GM21786 (cell line): ENCODE data around the gene CRK.
"Not testable (repeated sequence)": the region's sequence is repeated elsewhere in the genome, so short reads cannot be mapped to it uniquely, and the experiment has no call there.

Source experiments
- ATAC-seq: cut with Tn5 transposase; IDR thresholded peaks from one replicate; pipeline ENCODE4 v1.9.1; 2021; ENCODE audit not compliant: unreplicated experiment

Gene CRK

DNA sequence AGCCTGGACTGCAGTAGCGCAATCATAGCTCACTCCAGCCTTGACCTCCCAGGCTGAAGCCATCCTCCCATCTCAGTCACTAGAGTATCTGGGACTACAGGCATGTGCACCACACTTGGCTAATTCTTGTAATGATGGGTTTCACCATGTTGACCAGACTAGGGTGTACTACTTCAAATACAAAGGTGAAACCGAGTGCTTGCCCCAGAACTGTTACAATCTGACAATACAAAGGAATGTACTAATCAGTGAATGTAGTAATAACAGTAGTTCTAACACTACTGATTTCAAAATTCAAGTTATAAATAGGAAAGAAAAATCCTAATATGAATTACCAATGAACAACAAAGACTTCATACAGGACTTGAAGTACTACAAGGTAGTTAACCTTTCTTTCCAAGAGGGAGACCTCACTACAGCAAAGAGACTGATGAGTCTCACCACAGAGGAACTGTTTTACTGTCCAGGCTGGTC is 24.4 kb downstream of the CRK start:
- ATAC-seq: no peak

DNA sequence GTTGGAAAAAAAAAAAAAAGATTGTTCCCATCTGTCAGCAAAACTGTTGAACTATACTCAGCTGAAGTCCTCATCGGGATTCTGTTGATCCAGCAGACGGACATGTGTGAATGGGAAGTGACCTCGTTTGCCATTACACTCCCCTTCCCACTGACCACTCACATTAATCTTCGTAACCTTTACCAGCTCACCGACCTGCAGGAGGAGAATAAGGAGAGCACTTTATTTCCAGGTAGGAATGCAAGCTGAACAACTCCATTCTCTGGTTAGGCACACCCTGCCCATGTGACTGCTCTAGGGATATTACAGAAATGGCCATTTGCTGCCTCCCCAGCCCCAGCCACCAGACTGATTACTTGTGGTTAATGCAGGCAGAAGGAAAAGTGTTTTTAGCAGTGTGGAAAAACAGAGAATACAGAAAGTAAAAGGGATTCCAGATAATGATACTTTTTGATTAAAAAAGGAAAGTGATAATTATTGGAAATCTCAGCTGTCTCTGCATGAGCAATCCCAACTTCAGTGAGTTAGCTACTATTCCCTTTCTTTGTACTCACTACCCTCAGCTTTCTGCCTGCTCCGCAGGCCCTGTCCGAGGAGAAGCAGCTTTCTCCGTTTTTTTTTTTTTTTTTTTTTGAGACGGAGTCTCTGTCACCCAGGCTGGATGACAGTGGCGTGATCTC is 32.4 kb downstream of the CRK start:
- no peak for ATAC-seq

DNA sequence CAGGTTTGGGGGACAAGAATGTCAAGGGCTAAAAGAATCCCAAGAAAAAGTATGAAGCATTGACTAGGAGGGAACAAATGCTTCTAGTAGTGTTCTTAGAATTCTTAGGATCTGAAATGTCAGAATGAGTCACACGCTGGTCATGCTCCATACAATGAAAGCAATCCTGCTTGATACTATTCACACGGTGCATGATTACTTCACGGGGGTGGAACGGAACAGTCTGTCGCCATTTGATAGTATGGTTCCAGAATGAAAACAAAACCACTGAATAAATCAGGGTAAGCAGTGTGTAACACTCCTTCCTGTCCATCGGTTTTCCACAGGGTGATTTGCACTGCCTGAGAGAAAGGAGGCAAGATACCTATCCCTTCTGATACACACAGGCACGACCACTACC is 33.1 kb downstream of the CRK start:
- ATAC-seq: no peak

DNA sequence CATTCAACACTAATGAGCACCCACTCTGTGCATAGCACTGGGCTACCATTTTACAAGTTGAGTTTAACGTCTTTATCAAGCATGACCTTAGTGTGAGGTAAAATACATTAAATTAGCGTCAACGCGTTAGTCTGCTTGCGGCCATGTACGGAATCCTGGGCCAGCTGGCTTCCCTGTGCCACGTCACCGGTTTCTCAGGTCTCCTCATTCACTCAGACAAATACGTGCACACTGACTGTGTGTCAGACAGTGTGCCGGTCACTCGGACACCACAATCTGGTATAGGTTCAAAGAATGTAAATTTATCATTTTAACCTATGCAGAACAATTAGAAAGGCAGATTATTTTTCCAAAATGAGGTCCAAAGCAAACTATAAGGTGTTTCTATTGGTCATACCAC is 34.6 kb downstream of the CRK start:
- ATAC-seq: no peak

DNA sequence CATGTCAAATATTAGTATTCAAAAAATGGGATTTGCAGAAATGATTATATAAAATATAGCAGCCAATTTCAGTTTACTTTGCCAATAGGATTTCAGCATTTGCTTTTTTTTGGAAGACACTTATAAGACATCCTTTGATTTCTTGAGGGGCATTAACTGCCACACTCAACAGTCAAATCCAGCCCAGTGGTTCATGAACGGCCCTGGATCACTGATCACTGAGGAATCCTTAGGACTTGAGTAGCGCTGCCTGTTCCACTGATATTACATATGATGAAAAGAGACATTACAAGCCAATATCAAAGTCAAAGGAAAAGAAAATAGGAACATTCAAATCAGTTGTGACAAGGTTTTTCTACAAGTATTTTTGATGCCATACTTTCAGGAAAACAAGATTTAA is 35.1 kb downstream of the CRK start:
- no peak for ATAC-seq

DNA sequence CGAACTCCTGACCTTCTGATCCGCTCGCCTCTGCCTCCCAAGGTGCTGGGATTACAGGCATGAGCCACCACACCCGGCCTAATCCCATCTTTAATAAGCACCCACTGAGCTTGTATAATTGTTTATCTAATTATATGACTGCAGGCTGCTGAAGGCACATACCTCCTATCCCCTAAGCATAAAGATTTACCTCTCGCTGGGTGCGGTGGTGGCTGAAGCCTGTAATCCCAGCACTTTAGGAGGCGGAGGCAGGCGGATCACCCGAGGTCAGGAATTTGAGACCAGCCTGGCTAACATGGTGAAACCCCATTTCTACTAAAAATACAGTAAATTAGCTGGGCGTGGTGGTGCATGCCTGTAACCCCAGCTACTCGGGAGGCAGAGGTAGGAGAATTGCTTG is 35.9 kb downstream of the CRK start:
- no peak for ATAC-seq

DNA sequence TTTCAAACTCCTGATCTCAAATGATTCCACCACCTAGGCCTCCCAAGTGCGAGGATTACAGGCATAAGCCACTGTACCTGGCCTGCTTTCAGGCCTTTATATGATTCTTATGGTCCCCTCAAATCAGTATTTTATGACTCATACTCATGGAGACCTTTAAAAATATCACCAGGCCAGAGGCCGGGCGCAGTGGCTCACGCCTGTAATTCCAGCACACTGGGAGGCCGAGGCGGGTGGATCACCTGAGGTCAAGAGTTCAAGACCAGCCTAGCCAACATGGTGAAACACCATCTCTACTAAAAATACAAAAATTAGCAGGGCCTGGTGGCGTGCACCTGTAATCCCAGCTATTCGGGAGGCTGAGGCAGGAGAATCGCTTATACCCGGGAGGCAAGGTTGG is 37.6 kb downstream of the CRK start:
- not testable (repeated sequence) for ATAC-seq

DNA sequence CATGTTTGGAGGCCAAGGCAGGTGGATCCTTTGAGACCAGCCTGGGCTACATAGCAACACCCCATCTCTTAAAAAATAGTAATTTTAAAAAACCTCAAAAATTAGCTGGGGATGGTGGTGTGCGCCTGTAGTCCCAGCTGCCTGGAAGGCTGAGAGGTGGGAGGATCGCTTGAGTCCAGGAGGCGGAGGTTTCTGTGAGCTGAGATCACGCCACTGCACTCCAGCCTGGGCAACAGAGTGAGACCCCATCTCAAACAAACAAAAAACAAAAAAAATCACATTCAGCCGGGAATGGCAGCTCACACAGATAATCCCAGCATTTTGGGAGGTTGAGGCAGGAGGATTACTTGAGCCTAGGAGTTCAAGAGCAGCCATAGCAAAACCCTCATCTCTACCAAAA is 39.6 kb downstream of the CRK start:
- no peak for ATAC-seq

DNA sequence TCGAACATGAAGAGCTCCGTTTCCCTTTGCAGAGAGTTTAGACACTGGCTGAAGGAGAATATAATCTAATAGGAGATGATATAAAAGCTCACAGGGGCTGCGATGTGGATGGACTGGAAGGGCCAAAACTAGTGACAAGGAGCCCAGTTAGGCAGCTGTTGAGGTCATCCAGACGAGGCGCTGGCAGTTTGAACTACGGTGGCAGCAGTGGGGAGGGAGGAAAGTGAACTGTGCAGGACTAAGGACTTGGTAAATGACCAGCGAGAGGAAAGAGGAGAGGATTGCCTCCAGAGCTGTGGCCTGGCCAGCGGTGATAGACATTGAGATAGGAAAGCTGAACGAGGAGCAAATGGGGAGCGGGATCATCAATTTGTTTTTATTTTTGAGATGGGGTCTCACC is 41.4 kb downstream of the CRK start:
- no peak for ATAC-seq

DNA sequence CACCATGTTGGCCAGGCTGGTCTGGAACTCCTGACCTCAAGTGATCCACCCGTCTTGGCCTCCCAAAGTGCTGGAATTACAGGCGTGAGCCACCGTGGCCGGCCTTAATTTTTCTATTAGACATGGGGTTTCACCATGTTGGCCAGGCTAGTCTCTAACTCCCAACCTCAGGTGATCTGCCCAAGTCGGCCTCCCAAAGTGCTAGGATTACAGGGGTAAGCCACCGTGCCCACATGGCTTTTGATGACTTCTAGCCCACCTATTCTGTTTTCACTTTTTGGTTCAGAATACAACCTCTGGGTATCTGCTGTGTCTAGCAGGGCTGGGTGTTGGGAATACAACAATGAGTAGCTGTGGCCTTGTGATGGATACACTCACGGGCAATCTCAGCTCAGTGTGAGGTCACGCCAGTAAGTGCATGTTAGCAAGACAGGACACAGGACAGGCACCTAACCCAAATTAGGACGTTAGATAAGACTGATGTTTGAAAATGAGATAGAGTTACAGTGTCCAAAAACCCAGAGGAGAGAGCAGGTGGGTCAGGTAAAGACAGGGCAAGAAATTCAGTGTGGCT is 41.9 kb downstream of the CRK start:
- no peak for ATAC-seq

DNA sequence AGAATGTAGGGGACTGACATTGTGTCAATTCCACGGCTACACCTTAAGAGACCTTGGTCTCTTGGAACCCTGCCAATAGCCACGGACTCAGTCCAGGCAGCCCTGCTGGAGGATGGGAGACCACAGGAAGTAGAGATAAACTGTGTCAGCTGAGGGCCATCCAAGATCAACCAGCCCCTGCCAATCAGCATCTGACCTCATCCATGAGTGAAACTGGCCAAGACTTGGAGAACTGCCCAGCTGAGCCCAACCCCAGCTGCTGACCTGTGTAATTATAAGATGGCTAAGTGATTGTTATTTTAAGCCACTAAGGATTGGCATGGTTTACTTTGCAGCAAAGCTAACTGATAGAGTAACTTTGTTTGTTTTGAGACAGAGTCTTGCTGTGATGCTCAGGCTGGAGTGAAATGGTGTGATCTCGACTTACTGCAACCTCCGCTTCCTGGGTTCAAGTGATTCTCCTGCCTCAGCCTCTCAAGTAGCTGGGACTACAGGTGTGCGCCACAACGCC is 42.7 kb downstream of the CRK start:
- ATAC-seq: no peak

DNA sequence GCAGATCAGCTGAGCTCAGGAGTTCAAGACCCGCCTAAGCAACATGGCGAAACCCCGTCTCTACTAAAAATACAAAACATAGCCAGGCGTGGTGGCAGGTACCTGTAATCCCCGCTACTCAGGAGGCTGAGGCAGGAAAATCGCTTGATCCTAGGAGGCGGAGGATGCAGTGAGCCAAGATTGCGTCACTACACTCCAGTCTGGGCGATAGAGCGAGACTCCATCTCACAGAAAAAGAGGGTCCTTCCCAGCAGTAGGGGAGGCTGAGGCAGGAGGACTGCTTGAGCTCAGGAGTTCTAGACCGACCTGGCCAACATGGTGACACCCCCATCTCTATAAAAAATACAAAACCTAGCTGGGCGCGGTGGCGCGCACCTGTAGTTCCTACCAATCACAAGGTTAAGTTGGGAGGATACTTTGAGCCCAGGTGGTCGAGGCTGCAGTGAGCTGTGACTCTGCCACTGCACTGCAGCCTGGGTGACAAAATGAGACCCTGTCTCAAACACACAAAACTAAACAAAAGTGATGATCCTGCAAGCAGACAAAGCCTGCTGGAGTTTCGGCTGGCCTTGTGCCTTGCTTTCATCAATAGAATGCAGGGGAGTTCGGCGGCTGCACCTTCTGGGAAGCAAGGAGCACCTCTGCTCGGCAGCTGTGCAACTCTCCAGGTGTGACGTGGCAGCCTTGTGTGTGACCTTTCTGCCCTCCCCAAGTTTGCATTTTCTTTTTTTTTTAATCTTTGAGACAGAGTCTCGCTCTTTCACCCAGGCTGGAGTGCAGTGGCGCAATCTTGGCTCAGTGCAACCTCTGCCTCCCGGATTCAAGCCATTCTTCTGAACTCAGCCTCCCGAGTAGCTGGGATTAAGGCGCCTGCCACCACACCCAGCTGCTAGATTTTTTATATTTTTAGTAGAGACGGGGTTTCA is 43.6 kb downstream of the CRK start:
- no peak for ATAC-seq

DNA sequence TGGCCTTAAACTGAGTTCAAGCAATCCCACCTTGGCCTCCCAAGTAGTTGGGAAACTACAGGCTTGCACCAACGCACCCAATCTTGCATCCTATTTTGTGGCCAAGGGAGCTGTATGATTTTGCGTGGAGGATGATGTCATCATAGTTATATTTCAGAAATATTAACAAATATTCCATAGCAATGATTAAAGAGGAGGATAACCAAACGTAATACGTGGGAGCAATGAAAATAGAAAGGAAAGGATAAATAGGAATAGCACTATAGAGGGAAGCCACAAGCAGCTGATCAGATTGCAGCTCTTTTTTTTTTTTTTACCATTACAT is 53.8 kb downstream of the CRK start:
- no peak for ATAC-seq

DNA sequence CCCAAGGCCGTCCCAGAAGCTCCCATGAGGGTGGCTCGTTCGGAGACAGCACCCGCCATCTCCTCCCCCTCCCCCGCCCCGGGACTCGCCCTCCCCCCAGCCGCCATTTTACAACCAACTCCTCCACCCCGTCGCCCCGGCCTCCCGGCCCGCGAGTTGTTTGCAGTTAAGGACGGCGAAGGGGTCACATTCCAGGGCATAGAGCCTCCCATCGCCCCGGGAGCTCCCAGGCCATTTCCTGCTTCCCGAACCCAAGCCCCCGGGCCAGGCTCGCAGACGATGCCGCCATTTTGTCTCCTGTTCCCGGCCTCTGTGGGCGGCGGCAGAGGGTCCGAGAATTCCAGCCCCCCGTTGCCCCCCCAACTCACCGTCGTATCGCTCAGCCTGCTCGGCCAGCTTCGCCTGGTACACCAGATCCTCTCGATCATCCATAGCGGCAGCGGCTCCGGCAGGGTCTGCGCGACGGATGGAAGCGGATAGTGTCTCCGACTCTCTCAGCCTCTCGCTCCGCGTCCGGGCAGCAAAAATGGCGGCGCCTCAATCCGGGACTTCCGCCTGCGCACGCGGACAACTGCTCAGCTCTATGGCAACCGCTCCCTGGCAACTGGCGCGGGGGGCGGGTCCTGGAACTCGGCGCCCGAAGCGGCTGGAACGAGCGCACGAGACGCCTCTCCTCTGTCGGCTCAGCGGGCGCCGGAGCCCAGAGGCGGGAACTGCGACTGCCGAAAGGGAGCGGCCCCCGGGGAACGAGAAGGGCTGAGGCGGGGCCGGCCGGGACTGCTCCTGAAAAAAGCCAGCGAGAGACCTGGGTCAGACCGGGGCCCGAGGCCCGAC is 56.1 kb downstream of the CRK start, which contains the start of gene YWHAE:
Gene YWHAE, minus strand, starts transcription at position 544 of the 834 bp plus-strand sequence. Its CDS starts 112 bp downstream, at position 432.
- peak; percentile 90 for ATAC-seq

DNA sequence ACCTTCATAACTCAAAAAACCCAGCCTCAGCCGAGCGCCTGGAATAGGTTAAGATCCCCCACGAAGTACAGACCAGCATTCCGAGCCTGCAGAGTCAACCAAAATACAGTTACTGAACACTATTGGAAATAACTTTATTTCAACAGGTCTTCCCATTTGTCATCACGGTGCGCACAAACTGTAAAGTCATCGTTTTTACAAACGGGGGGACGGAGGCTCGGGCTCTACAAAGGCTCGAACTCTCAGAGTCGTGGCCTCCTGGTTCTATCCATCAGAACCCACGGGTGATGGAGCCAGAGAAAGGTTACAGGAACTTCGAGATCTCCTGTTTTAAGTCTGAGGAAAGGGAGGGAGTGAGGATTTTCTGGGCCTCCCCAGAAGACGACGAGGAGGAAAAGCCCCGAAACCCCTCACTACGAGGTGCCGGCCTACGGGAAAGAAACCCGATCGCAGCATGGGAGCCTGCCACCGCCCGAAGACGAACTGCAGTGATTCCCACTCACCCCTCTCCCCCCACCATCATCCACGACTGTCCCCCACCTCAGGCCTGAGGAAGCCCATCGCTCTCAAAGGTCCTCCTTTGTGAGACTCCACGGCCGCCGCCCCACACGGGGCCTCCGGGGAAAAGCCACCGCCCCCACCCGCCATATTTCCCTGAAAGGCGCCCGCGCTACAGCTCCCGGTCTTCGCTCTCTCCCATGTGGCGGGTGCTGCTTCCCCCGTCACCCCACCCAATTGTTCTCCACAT is 56.9 kb downstream of the CRK start:
- no peak for ATAC-seq

DNA sequence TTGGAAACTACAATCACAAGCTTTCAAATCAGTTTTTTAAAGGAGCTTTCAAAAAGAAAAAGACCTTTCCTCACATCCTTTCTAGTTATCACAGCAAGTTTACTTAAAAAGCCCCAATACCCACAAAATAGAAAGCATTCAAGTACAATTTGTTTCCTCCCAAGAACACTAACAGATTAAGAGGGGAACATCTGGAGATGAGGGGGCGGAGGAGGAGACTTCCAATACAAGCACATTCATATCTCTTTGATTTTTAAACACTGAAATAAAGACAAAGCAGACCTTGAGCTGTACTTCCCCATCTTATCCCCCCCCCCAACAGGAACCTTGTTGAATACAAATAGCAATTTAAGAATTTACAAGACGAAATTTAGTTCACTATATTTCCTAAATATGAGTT is 58.0 kb downstream of the CRK start:
- ATAC-seq: no peak

DNA sequence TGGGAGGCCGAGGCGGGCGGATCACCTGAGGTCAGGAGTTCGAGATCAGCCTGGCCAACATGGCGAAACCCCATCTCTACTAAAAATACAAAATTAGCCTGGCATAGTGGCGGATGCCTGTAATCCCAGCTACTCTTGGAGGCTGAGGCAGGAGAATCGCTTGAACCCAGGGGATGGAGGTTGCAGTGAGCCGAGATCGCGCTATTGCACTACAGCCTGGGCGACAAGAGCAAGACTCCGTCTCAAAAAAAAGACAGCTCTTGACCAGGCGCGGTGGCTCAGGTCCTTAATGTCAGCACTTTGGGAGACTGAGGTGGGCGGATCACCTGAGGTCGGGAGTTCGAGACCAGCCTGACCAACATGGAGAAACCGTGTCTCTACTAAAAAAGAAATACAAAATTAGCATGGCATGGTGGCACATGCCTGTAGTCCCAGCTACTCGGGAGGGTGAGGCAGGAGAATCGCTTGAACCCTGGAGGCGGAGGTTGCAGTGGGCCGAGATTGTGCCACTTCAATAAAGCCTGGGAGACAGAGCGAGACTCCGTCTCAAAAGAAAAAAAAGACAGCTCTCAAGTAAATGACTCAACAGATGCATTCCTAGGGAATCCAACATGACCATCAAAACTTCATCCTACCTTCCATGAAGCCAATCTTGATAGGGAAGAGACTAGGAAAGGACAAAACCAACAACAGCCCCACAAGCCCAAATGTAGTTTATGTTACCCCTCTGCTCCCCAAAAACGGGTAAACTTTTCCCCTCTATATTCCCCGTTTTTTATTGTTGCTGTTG is 60.0 kb downstream of the CRK start:
- not testable (repeated sequence) for ATAC-seq

DNA sequence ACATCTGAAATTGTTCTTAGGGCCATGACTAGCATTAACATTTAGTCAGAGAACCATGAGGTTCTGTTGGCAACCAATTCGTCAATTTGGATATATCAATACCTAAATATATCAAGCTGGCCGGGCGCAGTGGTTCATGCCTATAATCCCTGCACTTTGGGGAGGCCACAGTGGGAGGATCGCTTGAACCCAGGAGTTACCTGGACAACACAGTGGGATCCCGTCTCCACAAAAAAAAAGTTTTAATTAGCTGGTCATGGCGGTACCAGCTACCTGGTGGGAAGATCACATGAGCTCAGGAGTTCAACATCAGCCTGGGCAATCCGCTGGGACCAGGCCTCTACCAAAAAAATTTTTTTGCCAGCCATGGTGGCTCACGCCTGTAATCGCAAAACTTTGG is 64.5 kb downstream of the CRK start:
- no peak for ATAC-seq
